GM12878 (cell line): Measurements from ENCODE around the gene EPB41. TPM values are rescaled to one million over a fixed set of nuclear protein-coding genes. Genes with fewer than 3 reads are reported as not detected.

Experiments
- ATAC-seq: fragments of 200-7000 bp; cut with Tn5 transposase; 3 replicates; pipeline ENCODE4 v1.9.1; 2020; ENCODE audit warnings: mild to moderate bottlenecking, moderate library complexity
- BruUV-seq: library from RNA; stranded (reverse); fragments of 400-500 nt; replicated peaks from 2 replicates; lab custom pipeline; 2021; lab: Mats Ljungman, UMichigan
- CTCF ChIA-PET: fragments of 300-600 bp; sonication (Branson Sonifier 250); formaldehyde crosslinking; extraction: SDS; loops from one replicate; lab custom pipeline; 2021; ENCODE audit warnings: inconsistent platforms; lab: Yijun Ruan, JAX
- POLR2A ChIA-PET: fragments of 350-600 bp; formaldehyde crosslinking; extraction: SDS; loops from one replicate; lab custom pipeline; 2021; ENCODE audit warnings: inconsistent platforms; lab: Charles Lee
- RAD21 ChIA-PET: fragments of 300-600 bp; sonication (Branson Sonifier 250); formaldehyde crosslinking; loops from one replicate; lab custom pipeline; 2023; ENCODE audit warnings: antibody characterized with exemption; ENCODE audit not compliant: unreplicated experiment; lab: Charles Lee
- SMC1A ChIA-PET: fragments of 300-600 bp; sonication (Branson Sonifier 250); formaldehyde crosslinking; loops from one replicate; lab custom pipeline; 2023; ENCODE audit not compliant: unreplicated experiment, uncharacterized antibody; lab: Charles Lee
- DNase-seq: peaks from one replicate; pipeline ENCODE4 v3.0.0-alpha.2; 2011; ENCODE audit warnings: low read depth, low spot score
- FAIRE-seq: peaks from 3 replicates; lab custom pipeline; 2011; peaks lifted over from hg19 to GRCh38; lab: Jason Lieb, UNC
- H2AFZ ChIP-seq: 2 replicates; pipeline ENCODE4 v1.6.0; 2011; ENCODE audit warnings: low read depth, low read length, control low read depth; ENCODE audit not compliant: control insufficient read depth
- H3K27ac ChIP-seq: 2 replicates; pipeline ENCODE4 v1.5.1; 2011; ENCODE audit warnings: control low read depth; ENCODE audit not compliant: control insufficient read depth, insufficient read depth
- H3K27me3 ChIP-seq, 2 experiments: replicated peaks in 1 of 2; 2 replicates each; pipeline versions ENCODE4 v1.6.0 to v1.6.1; 2011; ENCODE audit warnings: low read length in 1 of 2; ENCODE audit not compliant: control insufficient read depth in 2 of 2, insufficient read depth in 2 of 2
- H3K36me3 ChIP-seq, 2 experiments: 2 replicates each; pipeline ENCODE4 v1.5.1; 2011; ENCODE audit warnings: low read length in 1 of 2; ENCODE audit not compliant: control insufficient read depth in 2 of 2, insufficient read depth in 2 of 2
- H3K4me1 ChIP-seq: 2 replicates; pipeline ENCODE4 v1.6.1; 2011; ENCODE audit warnings: mild to moderate bottlenecking, low read length, moderate library complexity, mixed read lengths; ENCODE audit not compliant: control insufficient read depth, insufficient read depth
- H3K4me2 ChIP-seq: 2 replicates; pipeline ENCODE4 v1.6.0; 2011; ENCODE audit warnings: control low read depth; ENCODE audit not compliant: control insufficient read depth, insufficient read depth
- H3K4me3 ChIP-seq: fragments of 200-600 bp; sonication (generic); 2 replicates; pipeline ENCODE4 v1.5.1; 2016
- H3K79me2 ChIP-seq: 2 replicates; pipeline ENCODE4 v1.6.0; 2011; ENCODE audit warnings: low read length; ENCODE audit not compliant: control insufficient read depth, insufficient read depth
- H3K9ac ChIP-seq: 2 replicates; pipeline ENCODE4 v1.8.0; 2011; ENCODE audit warnings: low read length, control low read depth, mixed read lengths; ENCODE audit not compliant: control insufficient read depth, insufficient read depth
- H3K9me3 ChIP-seq: replicated peaks from 3 replicates; pipeline ENCODE4 v1.5.1; 2011; ENCODE audit warnings: mild to moderate bottlenecking, low read length; ENCODE audit not compliant: control insufficient read depth, insufficient read depth
- H4K20me1 ChIP-seq: 2 replicates; pipeline ENCODE4 v1.6.0; 2011; ENCODE audit not compliant: control insufficient read depth, insufficient read depth
- CHD1 ChIP-seq: IDR thresholded peaks from 2 replicates; pipeline ENCODE4 v1.6.1; 2012; ENCODE audit warnings: low read depth, low read length, improper control_type of control experiment
- CHD4 ChIP-seq: fragments of 200-600 bp; sonication (generic); IDR thresholded peaks from 2 replicates; pipeline ENCODE4 v1.6.1; 2016; ENCODE audit warnings: mild to moderate bottlenecking
- CTCF ChIP-seq, 3 experiments: IDR thresholded peaks in 2 of 3; conservative IDR thresholded peaks in 1 of 3; 2 replicates each; pipeline ENCODE4 v1.5.1; 2011; ENCODE audit warnings: low read depth in 3 of 3, low read length in 3 of 3, mild to moderate bottlenecking in 3 of 3, control low read depth in 2 of 3, moderate library complexity in 2 of 3, inconsistent platforms in 1 of 3, mixed read lengths in 1 of 3; ENCODE audit not compliant: control insufficient read depth in 2 of 3, insufficient read depth in 1 of 3; ENCODE audit errors: extremely low read depth in 1 of 3
- EP300 ChIP-seq, 2 experiments: fragments of 150-350 bp in 1 of 2; IDR thresholded peaks; 2 replicates each; pipeline ENCODE4 v1.6.1; 2011 to 2012; ENCODE audit warnings: low read depth in 2 of 2, low read length in 2 of 2, borderline replicate concordance in 1 of 2, improper control_type of control experiment in 1 of 2, inconsistent platforms in 1 of 2; ENCODE audit not compliant: control insufficient read depth in 1 of 2
- FOXK2 ChIP-seq: fragments of 450-650 bp; IDR thresholded peaks from 2 replicates; pipeline ENCODE4 v1.6.1; 2017; ENCODE audit warnings: mild to moderate bottlenecking, moderate library complexity
- LARP7 ChIP-seq: fragments of 450-650 bp; IDR thresholded peaks from 2 replicates; pipeline ENCODE4 v1.6.1; 2017; ENCODE audit warnings: mild to moderate bottlenecking
- NR2F1 ChIP-seq: fragments of 450-650 bp; conservative IDR thresholded peaks from 2 replicates; pipeline ENCODE4 v1.6.1; 2017; ENCODE audit warnings: mild to moderate bottlenecking
- NRF1 ChIP-seq: conservative IDR thresholded peaks from 2 replicates; pipeline ENCODE4 v1.6.1; 2011; ENCODE audit warnings: mild to moderate bottlenecking, low read depth, low read length, improper control_type of control experiment
- PRDM15 ChIP-seq: fragments of 450-650 bp; formaldehyde crosslinking; IDR thresholded peaks from 2 replicates; pipeline ENCODE4 v1.4.0; 2020; ENCODE audit warnings: mild to moderate bottlenecking, moderate library complexity
- RAD21 ChIP-seq: IDR thresholded peaks from 2 replicates; pipeline ENCODE4 v1.6.1; 2011; ENCODE audit warnings: mild to moderate bottlenecking, low read depth, low read length, moderate library complexity; ENCODE audit not compliant: insufficient read depth
- RBBP5 ChIP-seq: fragments of 200-600 bp; sonication (generic); conservative IDR thresholded peaks from 2 replicates; pipeline ENCODE4 v1.6.1; 2016
- RELA ChIP-seq: fragments of 450-650 bp; IDR thresholded peaks from 2 replicates; pipeline ENCODE4 v1.8.0; 2014; ENCODE audit warnings: borderline replicate concordance; ENCODE audit not compliant: partially characterized antibody
- RUNX3 ChIP-seq: IDR thresholded peaks from 2 replicates; pipeline ENCODE4 v1.6.1; 2012; ENCODE audit warnings: low read length, inconsistent platforms
- TCF12 ChIP-seq: IDR thresholded peaks from 2 replicates; pipeline ENCODE4 v1.6.1; 2011; ENCODE audit warnings: low read depth, mild to moderate bottlenecking, low read length
- USF1 ChIP-seq: IDR thresholded peaks from 2 replicates; pipeline ENCODE4 v1.6.1; 2011; ENCODE audit warnings: borderline replicate concordance, low read depth, mild to moderate bottlenecking, moderate library complexity, mixed read lengths, low read length; ENCODE audit not compliant: insufficient read depth; ENCODE audit errors: extremely low read length
- WRNIP1 ChIP-seq: IDR thresholded peaks from 2 replicates; pipeline ENCODE4 v1.6.1; 2011; ENCODE audit warnings: low read depth, low read length, improper control_type of control experiment, borderline replicate concordance
- YBX1 ChIP-seq: fragments of 450-650 bp; IDR thresholded peaks from 2 replicates; pipeline ENCODE4 v1.6.1; 2016; ENCODE audit warnings: antibody characterized with exemption
- ZNF207 ChIP-seq: fragments of 450-650 bp; IDR thresholded peaks from 2 replicates; pipeline ENCODE4 v1.6.1; 2014; ENCODE audit warnings: antibody characterized with exemption, mild to moderate bottlenecking, borderline replicate concordance
- WGBS: methylation state at CpG from one replicate; pipeline ENCODE4 v1.1.6; 2016; ENCODE audit warnings: low lambda C conversion rate; ENCODE audit not compliant: insufficient replicate concordance, insufficient coverage; ENCODE audit errors: missing lambda C conversion rate; 5-methylcytosine and 5-hydroxymethylcytosine counted together
- in situ Hi-C: fragments of 300-500 bp; cut with MboI; formaldehyde crosslinking; loops from 9 replicates; pipeline ENCODE4 v1.14.3; 2018; ENCODE audit warnings: mixed read lengths
- intact Hi-C: fragments of 100-400 bp; cut with micrococcal nuclease; formaldehyde crosslinking; loops from one replicate; pipeline ENCODE4 v1.14.2; 2022; ENCODE audit not compliant: unreplicated experiment
- polyA plus RNA-seq, 11 experiments: library from polyadenylated mRNA; depleted of rRNA in 4 of 11; unstranded in 6 of 11; stranded (reverse) in 5 of 11; fragments of >200 nt; fragmentation: Nextera tagmentation in 4 of 11; fragmentation: Illumina TruSeq in 1 of 11; extraction: Ambion mirVana in 4 of 11; extraction: Trizol in 1 of 11; gene quantifications; 1 replicate in 1 of 11; 2 replicates in 10 of 11; pipeline versions ENCODE4 v1.2.1 to v1.2.3, GENCODE V29; 2011 to 2016; ENCODE audit warnings: inconsistent platforms in 2 of 11, missing spikeins in 2 of 11, low read depth in 1 of 11
- total RNA-seq, 4 experiments: library from RNA; depleted of rRNA in 3 of 4; stranded (reverse); fragments of >200 nt in 3 of 4; fragmentation: Illumina TruSeq in 1 of 4; extraction: Trizol in 1 of 4; gene quantifications; 2 replicates each; pipeline versions ENCODE4 v1.2.1 to v1.2.3, GENCODE V29; 2013 to 2021

The EPB41 gene
- total and polyA plus RNA-seq, 10 of the 15 experiments (the other 5 are each of a cell fraction or from before 2014, with no cell fraction given): 1.1 to 77.6 (median 58.8) TPM

- no peak for TF ChIP-seq TCF12
Measured at GRCh38 chr1:29099286-29099685, 184.9 kb downstream of the EPB41 start (continued).

- ChIA-PET SMC1A (no interaction called here), CTCF (interaction anchor here (0.6 to 0.8 kb wide), 2 partner anchors 32 to 223 kb away, joined by 3 read pairs; no protein-coding TSS in a partner anchor), POLR2A (no interaction called here), RAD21 (no interaction called here)
- no peaks in the 10 kb centered on the region for H3K9me3 ChIP-seq
- H3K4me2 ChIP-seq: no peak overlapping the region
- no peaks in the 10 kb centered on the region for H3K27me3 ChIP-seq
- no peak for DNase-seq
- H4K20me1 ChIP-seq: no peaks in the 10 kb centered on the region
- H3K9ac ChIP-seq: no peak overlapping the region
- no peaks in the 10 kb centered on the region for H3K79me2 ChIP-seq
- in situ Hi-C loops: no loop called here
- no peak overlapping the region for H2AFZ ChIP-seq
- no peak for FAIRE-seq
- ATAC-seq: no peak
- no peaks in the 10 kb centered on the region; a peak in 1 of 4 replicates for H3K36me3 ChIP-seq
- intact Hi-C loops: no loop called here
- BruUV-seq: no TSS peak
- no peaks in the 10 kb centered on the region for H3K4me1 ChIP-seq
- no peak overlapping the region for H3K4me3 ChIP-seq
- WGBS: 94% methylated on average over 1 of the region's 1 CpG
- H3K27ac ChIP-seq: no peak overlapping the region
- TF ChIP-seq YBX1 (no peak), CHD1 (no peak), FOXK2 (no peak), EP300 (IDR thresholded peaks at IDR 0.05; ENCODE audit: borderline replicate concordance in 1 of 2, control insufficient read depth in 1 of 2, low read depth in 2 of 2, low read length in 2 of 2) (no peak), RUNX3 (no peak), NR2F1 (no peak), WRNIP1 (no peak), ZNF207 (no peak), RELA (no peak), NRF1 (no peak), LARP7 (no peak), CHD4 (no peak), RBBP5 (no peak), RAD21 (no peak), CTCF (IDR thresholded peaks at IDR 0.05 in 2 of 3, conservative IDR thresholded peaks at IDR 0.05 in 1 of 3; ENCODE audit: control insufficient read depth in 2 of 3, extremely low read depth in 1 of 3, insufficient read depth in 1 of 3, low read depth in 3 of 3, low read length in 3 of 3) (no peak), PRDM15 (CRISPR knock-in tag) (no peak), USF1 (no peak)
Measured at GRCh38 chr1:29100487-29100886, 186.1 kb downstream of the EPB41 start.
